Right renal cortex interstitium (tissue), 3 donors: ENCODE measurements around the gene SPINK1. TPM values are rescaled to one million over a fixed set of nuclear protein-coding genes. Genes with fewer than 3 reads are reported as not detected.
"Not testable (repeated sequence)": the region's sequence is repeated elsewhere in the genome, so short reads cannot be mapped to it uniquely, and the experiment has no call there.

ENCODE experiments used
- DNase-seq, 3 donors: peaks; one replicate each; pipeline ENCODE4 v3.0.0-alpha.2; 2013; ENCODE audit warnings: low read depth in 3 of 3, low spot score in 2 of 3
- polyA plus RNA-seq, 3 donors: library from polyadenylated mRNA; unstranded; fragments of 120-200 nt; gene quantifications; one replicate each; pipeline ENCODE4 v1.2.1, GENCODE V29; 2013; ENCODE audit not compliant: insufficient read length in 3 of 3

The SPINK1 gene
- polyA plus RNA-seq, 3 donors = 2.4 to 61.4 (median 36.1) TPM

DNA sequence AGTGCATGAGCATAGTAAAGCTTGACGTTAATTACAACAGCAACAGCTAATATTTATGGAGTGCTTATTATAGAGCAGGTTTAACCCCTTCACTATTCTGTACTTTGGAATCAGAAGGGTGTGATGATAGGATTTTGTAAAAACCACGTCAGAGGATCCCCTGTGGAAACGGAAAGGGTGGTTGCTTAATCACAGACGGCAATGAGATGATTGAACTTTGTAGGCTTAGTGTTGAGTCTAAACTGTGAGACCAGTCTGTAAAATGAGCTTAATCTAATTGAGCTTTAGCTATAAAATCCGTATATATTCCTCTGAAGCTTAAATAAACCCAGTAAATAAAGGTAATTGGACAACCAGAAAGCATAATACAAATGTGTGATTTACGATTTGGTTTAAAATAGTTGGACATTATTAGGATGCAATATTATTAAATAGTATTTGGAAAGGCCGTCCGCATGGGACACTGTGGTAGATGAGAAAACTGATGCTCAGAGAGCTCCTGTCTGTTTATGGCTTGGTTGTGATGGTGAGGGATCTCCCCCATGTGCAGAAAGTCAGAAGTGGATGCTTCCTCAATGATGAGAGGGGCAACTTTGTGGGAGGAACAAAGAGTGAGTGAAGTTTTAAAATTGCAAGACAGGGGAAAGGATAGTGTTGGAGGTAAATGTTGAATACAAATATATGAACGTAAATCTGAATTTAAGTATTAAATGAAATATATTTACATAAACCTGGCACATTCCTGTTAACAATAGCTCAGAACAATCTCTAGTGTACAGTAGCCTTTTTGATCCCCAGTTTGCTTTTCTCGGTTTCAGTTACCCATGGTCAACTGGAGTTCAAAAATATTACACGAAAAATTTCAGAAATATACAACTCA lies 23.7 kb upstream of the SPINK1 start:
- no peak for DNase-seq

- DNase-seq = no peak
Measured at GRCh38 chr5:147854331-147854730, 22.9 kb upstream of the SPINK1 start.

DNA sequence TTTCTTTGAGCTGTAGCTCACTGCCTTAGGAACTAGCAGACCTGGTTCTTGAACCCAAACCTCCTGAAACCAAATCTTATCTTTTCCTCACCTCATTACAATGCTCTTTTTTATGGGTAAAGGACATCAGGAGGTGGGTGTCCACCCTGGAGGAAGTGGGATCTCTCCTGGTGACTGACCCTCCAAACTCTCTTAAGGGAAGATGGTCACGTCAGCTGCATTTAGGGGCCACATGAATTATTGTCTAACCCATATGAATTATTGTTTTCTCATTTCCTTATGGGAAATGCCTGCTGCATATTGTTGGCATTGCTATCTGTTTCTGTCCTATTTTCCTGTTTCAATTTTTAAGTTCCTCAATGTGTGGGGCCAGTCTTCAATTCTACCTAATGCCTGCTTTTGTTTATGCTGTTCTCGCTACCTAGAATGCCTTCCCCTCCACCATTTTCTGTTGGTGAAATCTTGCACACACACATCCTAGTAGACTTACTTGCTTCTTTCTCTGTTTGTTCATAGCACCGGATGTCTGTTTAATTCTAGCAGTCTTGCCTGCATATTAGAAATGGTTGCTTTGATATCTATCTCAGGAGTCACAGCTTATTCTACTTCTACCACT lies 22.0 kb upstream of the SPINK1 start:
- DNase-seq = no peak

GRCh38 chr5:147852365-147852764 lies 20.9 kb upstream of the SPINK1 start:
- DNase-seq = no peak

DNA sequence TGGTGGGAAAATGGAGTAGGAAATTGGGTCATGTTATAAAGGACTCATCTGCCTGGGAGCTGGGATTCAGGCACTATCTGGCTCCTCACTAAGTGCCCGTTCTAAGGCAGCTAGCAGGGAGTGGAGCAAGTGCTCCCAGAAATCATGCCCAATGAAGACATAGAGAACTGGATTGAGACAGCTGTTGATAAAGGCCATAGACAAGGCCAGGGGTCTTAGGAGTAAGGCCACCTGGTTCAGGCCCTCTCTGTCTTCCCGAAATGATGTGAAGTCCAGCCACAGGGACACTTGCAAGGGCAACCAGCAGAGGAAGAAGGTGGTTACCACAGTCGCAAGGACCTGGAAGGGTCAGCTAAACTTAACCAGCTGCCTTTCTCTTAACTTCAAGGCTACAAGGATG lies 20.1 kb upstream of the SPINK1 start:
- no peak for DNase-seq

- no peak for DNase-seq
Measured at GRCh38 chr5:147849226-147849625, 17.8 kb upstream of the SPINK1 start.

GRCh38 chr5:147845618-147846017 lies 14.1 kb upstream of the SPINK1 start:
- DNase-seq = no peak

- DNase-seq = no peak
Measured at GRCh38 chr5:147844846-147845245, 13.4 kb upstream of the SPINK1 start.

DNA sequence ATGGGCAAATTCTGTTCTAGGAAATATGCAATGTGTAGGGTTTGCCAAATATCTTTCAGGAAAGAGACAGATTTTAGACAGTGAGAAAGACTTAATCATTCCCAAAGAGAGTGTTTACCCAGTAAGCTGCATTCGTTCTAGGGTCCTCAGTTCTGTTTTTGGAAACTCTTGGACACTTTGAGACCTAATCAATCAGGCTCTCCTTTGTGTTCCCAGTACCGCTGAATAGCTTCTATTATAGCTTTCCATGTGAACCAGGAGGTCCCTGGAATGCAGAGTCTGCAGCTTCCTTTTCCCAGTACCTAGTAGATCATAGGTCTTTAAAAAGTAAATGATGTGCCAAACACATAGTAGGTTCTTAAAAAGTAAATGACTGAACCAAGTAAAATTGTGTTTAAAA lies 11.4 kb upstream of the SPINK1 start:
- DNase-seq = no peak

- no peak for DNase-seq
Measured at GRCh38 chr5:147836439-147836838, 5.0 kb upstream of the SPINK1 start.

DNA sequence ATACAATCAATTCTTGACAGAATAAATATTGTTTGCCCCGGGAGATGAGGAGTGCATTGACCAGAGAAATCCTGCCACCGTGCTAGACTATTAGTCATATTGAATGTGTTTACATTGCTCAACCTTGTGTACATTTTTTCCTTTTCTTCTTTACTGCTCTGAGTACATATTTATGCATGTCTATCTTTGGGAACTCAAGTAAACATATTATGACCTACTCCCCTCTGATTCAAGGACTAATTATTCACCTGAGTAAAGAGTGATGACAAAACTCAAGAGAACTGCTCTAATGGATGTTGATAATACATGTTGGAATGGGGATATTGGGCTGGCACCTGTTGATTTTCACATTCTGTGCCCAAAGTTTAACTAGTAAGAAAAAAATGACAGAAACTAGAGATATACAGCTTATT lies 3.9 kb upstream of the SPINK1 start:
- no peak for DNase-seq

DNA sequence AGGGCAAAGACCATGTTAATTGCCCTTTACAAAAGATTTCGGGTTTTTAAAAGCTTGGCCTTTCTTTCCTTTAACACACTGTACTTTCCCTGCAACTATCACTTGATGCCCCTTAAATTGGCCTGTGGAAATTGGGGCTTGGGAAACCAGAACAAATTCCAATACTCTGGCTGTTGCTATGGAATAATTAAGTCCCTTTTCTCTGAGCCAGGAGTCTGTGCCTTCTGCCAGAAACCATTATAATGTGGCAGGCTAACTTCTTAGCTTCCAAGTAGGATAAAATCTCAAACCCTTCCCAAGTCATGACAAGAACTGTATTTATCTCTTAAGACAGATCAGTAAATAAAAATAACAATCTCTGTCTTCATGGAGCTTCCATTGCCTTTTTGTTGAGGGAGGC lies 1.1 kb upstream of the SPINK1 start:
- DNase-seq = no peak

GRCh38 chr5:147830035-147830434 lies 1.4 kb downstream of the SPINK1 start:
- DNase-seq = no peak

GRCh38 chr5:147827017-147827416 lies 4.5 kb downstream of the SPINK1 start:
- DNase-seq = not testable (repeated sequence)

DNA sequence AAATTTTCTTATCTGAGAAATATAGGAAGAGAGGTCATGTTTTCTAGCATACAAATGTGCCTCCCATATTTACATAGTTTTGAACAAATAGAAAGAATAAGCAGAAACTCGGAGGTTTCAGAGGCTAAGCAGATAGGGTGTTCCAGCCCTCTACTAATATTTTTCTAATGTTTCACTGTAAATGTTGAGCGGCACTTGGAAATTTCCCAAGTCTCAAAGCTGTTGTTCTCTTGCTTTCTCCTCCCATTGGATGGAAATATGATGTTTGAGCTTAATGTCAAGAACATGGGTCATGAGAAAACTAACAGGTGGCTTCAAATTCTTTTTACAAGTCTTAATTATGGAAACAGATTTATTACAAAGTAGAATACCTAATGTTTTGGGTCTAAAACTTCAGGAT lies 5.1 kb downstream of the SPINK1 start:
- no peak for DNase-seq

DNA sequence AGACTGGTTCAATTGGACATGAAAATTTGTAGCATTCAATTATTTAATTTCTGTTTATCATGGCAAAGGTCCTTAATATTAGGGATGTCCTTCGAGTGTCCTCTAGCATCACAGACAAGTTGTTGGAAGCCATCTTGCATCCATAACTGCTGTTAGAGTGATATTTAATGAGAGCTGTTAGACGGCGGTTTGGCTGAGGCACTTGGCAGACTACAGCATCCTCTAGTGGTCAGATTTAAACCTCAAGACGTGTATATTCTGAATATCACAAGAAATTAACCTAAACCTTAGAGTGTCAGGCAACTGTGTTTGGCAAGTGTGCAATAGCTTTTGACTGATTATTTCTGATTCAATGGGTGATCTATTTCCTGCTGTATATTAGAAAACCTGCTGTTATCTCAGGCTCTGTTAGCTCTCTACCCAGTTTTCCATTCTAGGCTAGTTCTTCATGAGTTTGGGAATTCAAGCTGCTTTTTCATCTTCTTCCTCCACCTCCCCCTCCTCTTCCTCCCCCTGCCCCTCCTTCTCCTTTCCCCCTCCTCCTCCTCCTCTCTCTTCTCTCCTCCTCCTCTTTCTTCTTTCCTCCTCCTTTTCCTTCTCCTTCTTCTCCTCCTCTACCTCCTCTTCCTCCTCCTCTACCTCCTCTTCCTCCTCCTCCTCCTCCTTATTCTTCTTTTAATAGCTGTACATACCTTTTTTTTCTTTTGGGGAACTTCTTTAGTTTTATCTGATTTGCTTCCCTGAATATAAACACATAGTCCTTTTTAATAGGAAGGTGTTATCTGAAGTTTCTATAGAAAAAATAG lies 8.6 kb downstream of the SPINK1 start:
- DNase-seq = peak; percentile 27 to 54 (median 31)

DNA sequence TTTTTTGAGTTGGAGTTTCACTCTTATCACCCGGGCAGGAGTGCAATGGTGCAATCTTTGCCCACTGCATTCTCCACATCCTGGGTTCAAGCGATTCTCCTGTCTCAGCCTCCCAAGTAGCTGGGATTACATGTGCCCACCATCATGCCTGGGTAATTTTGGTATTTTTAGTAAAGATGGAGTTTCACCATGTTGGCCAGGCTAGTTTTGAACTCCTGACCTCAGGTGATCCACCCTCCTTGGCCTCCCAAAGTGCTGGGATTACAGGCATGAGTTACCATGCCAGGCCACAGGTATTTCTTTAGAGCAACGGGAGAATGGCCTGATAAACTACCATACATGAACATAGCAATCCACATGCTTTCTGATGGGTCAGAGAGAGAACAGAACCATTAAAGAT lies 9.2 kb downstream of the SPINK1 start:
- not testable (repeated sequence) for DNase-seq

DNA sequence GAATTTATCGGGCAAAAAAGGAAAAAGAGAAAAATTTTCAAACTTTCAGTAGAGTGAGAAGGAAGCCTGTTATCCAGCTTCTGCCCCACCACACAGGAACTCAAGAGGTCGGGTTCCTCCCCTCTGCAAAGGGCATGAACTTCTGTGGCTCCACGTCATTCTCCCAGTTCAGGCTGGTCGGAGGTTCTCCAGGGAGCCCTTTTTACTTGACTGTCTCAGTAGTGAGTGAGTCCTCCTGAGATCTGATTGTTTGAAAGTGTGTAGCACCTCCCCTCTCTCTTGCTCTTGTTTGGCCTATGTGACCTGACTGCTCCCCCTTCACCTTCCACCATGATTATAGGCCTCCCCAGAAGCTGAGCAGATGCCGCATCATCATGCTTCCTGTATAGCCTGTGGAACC lies 9.7 kb downstream of the SPINK1 start:
- no peak for DNase-seq

- no peak for DNase-seq
Measured at GRCh38 chr5:147819261-147819770, 12.2 kb downstream of the SPINK1 start.

GRCh38 chr5:147818290-147818689 lies 13.2 kb downstream of the SPINK1 start:
- DNase-seq = no peak

- DNase-seq = no peak
Measured at GRCh38 chr5:147813696-147814095, 17.8 kb downstream of the SPINK1 start.
